ENCODE measurements around the gene DOCK3.
"Not testable (repeated sequence)": the region's sequence is repeated elsewhere in the genome, so short reads cannot be mapped to it uniquely, and the experiment has no call there.

DOCK3 gene

GRCh38 chr3:51257870-51258269, 583.1 kb downstream of the DOCK3 start:
- no peak for TF ChIP-seq CTCF (IDR thresholded peaks at IDR 0.05; ENCODE audit: control insufficient read depth, insufficient read depth, low read depth, low read length, missing control alignments)
- H3K4me3 ChIP-seq (ENCODE audit: control insufficient read depth, low read depth, low read length) = no peak overlapping the region

GRCh38 chr3:51264166-51264565, 589.4 kb downstream of the DOCK3 start:
- not testable (repeated sequence) for H3K4me3 ChIP-seq (ENCODE audit: control insufficient read depth, low read depth, low read length); DNase-seq (ENCODE audit: low read depth)

More at GRCh38 chr3:51257870-51258269, 583.1 kb downstream of the DOCK3 start:
- DNase-seq (ENCODE audit: low read depth) = no peak

- TF ChIP-seq CTCF (IDR thresholded peaks at IDR 0.05; ENCODE audit: control insufficient read depth, insufficient read depth, low read depth, low read length, missing control alignments) = no peak
- H3K4me3 ChIP-seq (ENCODE audit: control insufficient read depth, low read depth, low read length) = no peak overlapping the region
- DNase-seq (ENCODE audit: low read depth) = no peak
Measured at GRCh38 chr3:51268132-51268531, 593.4 kb downstream of the DOCK3 start.

- H3K4me3 ChIP-seq (ENCODE audit: control insufficient read depth, low read depth, low read length) = no peak overlapping the region
- peak; percentile 35 for TF ChIP-seq CTCF (IDR thresholded peaks at IDR 0.05; ENCODE audit: control insufficient read depth, insufficient read depth, low read depth, low read length, missing control alignments)
- DNase-seq (ENCODE audit: low read depth) = peak; percentile 1
Measured at GRCh38 chr3:51269466-51269865, 594.7 kb downstream of the DOCK3 start.

GRCh38 chr3:51270559-51270958, 595.8 kb downstream of the DOCK3 start:
- no peak for TF ChIP-seq CTCF (IDR thresholded peaks at IDR 0.05; ENCODE audit: control insufficient read depth, insufficient read depth, low read depth, low read length, missing control alignments)
- DNase-seq (ENCODE audit: low read depth) = no peak
- H3K4me3 ChIP-seq (ENCODE audit: control insufficient read depth, low read depth, low read length) = no peak overlapping the region

GRCh38 chr3:51271172-51271571, 596.4 kb downstream of the DOCK3 start:
- no peak for DNase-seq (ENCODE audit: low read depth)
- no peak for TF ChIP-seq CTCF (IDR thresholded peaks at IDR 0.05; ENCODE audit: control insufficient read depth, insufficient read depth, low read depth, low read length, missing control alignments)
- no peak overlapping the region for H3K4me3 ChIP-seq (ENCODE audit: control insufficient read depth, low read depth, low read length)

- TF ChIP-seq CTCF (IDR thresholded peaks at IDR 0.05; ENCODE audit: control insufficient read depth, insufficient read depth, low read depth, low read length, missing control alignments) = no peak
- no peak for DNase-seq (ENCODE audit: low read depth)
- no peak overlapping the region for H3K4me3 ChIP-seq (ENCODE audit: control insufficient read depth, low read depth, low read length)
Measured at GRCh38 chr3:51274052-51274451, 599.3 kb downstream of the DOCK3 start.

Measured in AG09309 (cell line).